HUES6 (cell line): ENCODE data around the gene OSBPL1A.
"Not testable (repeated sequence)": the region's sequence is repeated elsewhere in the genome, so short reads cannot be mapped to it uniquely, and the experiment has no call there.

Experiments
- H3K27ac ChIP-seq: 2 replicates; pipeline ENCODE4 v1.7.0; 2013; ENCODE audit warnings: low read depth, mild to moderate bottlenecking, low read length, inconsistent platforms
- H3K27me3 ChIP-seq: 2 replicates; pipeline ENCODE4 v1.6.1; 2013; ENCODE audit warnings: low read length; ENCODE audit not compliant: control insufficient read depth, insufficient read depth
- H3K36me3 ChIP-seq: 2 replicates; pipeline ENCODE4 v1.6.1; 2013; ENCODE audit warnings: low read length; ENCODE audit not compliant: control insufficient read depth, insufficient read depth
- H3K4me1 ChIP-seq: 2 replicates; pipeline ENCODE4 v1.6.1; 2013; ENCODE audit warnings: low read length; ENCODE audit not compliant: control insufficient read depth, insufficient read depth
- H3K4me3 ChIP-seq: 2 replicates; pipeline ENCODE4 v1.5.1; 2013; ENCODE audit warnings: low read depth, low read length
- H3K9ac ChIP-seq: one replicate; pipeline ENCODE4 v1.6.1; 2013; ENCODE audit warnings: mild to moderate bottlenecking, low read length
- H3K9me3 ChIP-seq: 2 replicates; pipeline ENCODE4 v1.6.1; 2013; ENCODE audit warnings: low read depth, low read length; ENCODE audit not compliant: control insufficient read depth, insufficient read depth

Gene OSBPL1A

DNA sequence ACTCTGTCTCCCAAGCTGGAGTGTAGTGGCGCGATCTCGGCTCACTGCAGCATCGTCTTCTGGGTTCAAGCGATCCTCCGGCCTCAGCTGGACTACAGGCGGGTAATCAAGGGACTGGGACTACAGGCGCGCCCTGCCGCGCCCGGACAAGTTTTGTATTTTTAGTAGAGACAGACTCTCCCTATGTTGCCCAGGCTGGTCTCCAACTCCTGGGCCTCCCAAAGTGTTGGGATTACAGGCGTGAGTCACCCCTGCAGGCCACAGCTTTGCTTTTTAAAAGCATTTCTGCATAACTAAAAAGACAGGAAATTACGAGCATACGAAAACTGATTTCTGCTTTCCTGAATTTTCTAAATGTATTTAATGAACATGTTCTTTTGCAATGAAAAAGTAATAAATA is 916 bp upstream of the OSBPL1A start:
- Histone ChIP-seq H3K9ac (peak overlapping the region; percentile 51), H3K4me3 (peak overlapping the region; percentile 58), H3K27ac (peak overlapping the region; percentile 45; the same call in 1 of the 2 replicates), H3K27me3 (no peaks in the 10 kb centered on the region), H3K9me3 (no peaks in the 10 kb centered on the region), H3K4me1 (peaks cover 43% of the 10 kb centered on the region), H3K36me3 (no peaks in the 10 kb centered on the region)

- Histone ChIP-seq H3K27ac (peak overlapping the region; percentile 35; the same call in 1 of the 2 replicates), H3K4me3 (peak overlapping the region; percentile 69), H3K36me3 (no peaks in the 10 kb centered on the region), H3K4me1 (peaks cover 38% of the 10 kb centered on the region), H3K27me3 (no peaks in the 10 kb centered on the region), H3K9me3 (no peaks in the 10 kb centered on the region), H3K9ac (peak overlapping the region; percentile 83)
Observed at GRCh38 chr18:24397131-24397693, 412 bp downstream of the OSBPL1A start.

DNA sequence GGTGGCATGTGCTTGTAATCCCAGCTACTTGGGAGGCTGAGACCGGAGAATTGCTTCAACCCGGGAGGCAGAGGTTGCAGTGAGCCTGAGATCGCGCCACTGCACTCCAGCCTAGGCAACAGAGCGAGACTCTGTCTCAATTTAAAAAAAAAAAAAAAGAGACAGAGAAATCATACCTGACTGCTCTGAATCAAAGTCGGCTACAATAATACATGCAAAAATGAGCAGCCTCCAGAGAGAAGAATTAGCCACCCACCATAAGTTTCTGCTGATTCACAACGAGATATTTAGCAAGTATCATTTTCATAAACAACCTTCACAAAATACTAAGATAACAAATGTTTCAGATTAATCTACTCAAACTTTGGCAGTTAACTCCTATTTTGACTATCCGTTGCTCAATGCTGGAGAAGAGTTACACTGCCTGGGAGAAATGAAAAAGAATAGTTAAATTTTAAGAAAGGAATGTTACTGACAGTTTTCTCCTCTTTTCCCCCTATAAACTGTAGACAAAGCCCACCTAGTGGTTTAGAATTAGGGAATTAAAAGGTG is 1.5 kb downstream of the OSBPL1A start:
- Histone ChIP-seq H3K27ac (no peak overlapping the region), H3K9me3 (no peaks in the 10 kb centered on the region), H3K9ac (no peak overlapping the region), H3K27me3 (no peaks in the 10 kb centered on the region), H3K4me3 (peak overlapping the region; percentile 69), H3K36me3 (no peaks in the 10 kb centered on the region), H3K4me1 (peaks cover 34% of the 10 kb centered on the region)

- H3K4me1 ChIP-seq, result peaks cover 24% of the 10 kb centered on the region
- no peak overlapping the region for H3K27ac ChIP-seq
- H3K9ac ChIP-seq, result no peak overlapping the region
- peak overlapping the region; percentile 9; the same call in 1 of the 2 replicates for H3K4me3 ChIP-seq
- H3K27me3 ChIP-seq, result no peaks in the 10 kb centered on the region
- H3K36me3 ChIP-seq, result no peaks in the 10 kb centered on the region
- H3K9me3 ChIP-seq, result no peaks in the 10 kb centered on the region
Observed at GRCh38 chr18:24395049-24395795, 2.4 kb downstream of the OSBPL1A start.

GRCh38 chr18:24388957-24389356 is 8.7 kb downstream of the OSBPL1A start:
- H3K36me3 ChIP-seq, result no peaks in the 10 kb centered on the region

DNA sequence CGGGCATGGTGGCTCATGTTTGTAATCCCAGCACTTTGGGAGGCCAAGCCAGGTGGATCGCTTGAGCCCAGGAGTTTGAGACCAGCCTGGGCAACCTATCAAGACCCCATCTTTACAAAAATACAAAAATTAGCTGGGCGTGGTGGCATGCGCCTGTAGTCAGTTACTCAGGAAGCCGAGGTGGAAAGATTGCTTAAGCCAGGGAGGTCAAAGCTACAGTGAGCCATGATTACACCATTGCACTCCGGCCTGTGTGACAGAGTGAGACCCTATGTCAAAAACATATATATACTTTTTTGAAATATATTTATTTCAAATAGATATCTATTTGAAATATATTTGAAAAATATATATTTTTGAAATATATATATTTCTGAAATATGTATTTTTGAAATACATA is 10.9 kb downstream of the OSBPL1A start:
- Histone ChIP-seq H3K27ac (no peak overlapping the region), H3K4me3 (no peak overlapping the region), H3K4me1 (no peaks in the 10 kb centered on the region), H3K27me3 (no peaks in the 10 kb centered on the region), H3K36me3 (no peaks in the 10 kb centered on the region), H3K9me3 (no peaks in the 10 kb centered on the region), H3K9ac (no peak overlapping the region)

More at GRCh38 chr18:24388957-24389356, 8.7 kb downstream of the OSBPL1A start:
- H3K4me1 ChIP-seq, result no peaks in the 10 kb centered on the region
- no peaks in the 10 kb centered on the region for H3K27me3 ChIP-seq
- no peak overlapping the region for H3K9ac ChIP-seq
- no peak overlapping the region for H3K4me3 ChIP-seq
- H3K27ac ChIP-seq, result no peak overlapping the region
- H3K9me3 ChIP-seq, result no peaks in the 10 kb centered on the region

DNA sequence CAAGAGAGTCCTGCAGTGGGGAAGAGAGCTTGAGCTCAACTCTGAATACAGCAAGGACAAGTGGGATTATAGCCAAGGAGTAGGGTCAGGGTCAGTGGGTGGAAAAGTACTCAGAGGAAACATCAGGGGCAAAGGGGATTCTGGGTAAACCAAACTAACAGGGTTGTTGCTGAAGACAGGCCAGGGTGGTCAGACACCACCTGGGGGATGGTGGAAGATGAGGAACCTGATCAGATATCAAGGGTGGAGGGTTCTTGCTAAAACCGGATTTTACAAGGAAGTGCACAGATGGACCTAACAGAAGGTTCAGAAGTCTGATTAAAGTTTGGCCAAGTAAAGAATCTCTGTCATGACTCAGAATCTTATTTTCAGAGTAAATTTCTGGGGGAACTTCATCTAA is 16.5 kb downstream of the OSBPL1A start:
- H3K27me3 ChIP-seq, result no peaks in the 10 kb centered on the region
- no peak overlapping the region for H3K27ac ChIP-seq

DNA sequence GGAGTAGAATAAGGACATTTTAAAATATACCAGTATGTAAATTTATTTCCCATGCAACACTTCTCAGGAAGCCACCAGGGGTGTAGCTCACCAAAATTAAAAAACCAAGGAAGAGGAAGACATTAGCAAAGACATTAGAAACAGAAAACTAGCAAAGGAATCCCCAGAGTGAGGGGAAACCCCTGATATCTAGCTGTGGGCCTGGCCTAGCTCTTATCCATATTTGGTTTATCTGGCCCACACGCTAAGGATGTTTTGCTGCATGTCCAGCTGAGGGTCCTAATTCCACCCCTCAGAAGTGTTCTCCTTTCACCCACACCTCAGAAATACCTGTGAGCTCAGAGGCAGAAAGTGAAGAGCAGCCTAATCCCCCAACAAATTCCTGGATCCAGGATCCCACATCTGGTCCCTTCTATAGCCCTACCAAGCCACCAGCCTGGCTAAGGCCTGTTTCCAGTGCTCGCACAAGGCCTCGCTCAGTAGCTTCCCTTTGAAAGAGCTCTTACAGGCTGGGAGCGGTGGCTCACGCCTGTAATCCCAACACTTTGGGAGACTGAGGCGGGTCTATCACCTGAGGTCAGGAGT is 17.4 kb downstream of the OSBPL1A start:
- Histone ChIP-seq H3K4me3 (no peak overlapping the region), H3K9ac (no peak overlapping the region), H3K4me1 (peaks cover 29% of the 10 kb centered on the region), H3K27me3 (no peaks in the 10 kb centered on the region), H3K9me3 (no peaks in the 10 kb centered on the region), H3K27ac (peak overlapping the region; percentile 55), H3K36me3 (peaks cover 14% of the 10 kb centered on the region)

More for the DNA sequence above, 16.5 kb downstream of the OSBPL1A start:
- Histone ChIP-seq H3K4me3 (no peak overlapping the region), H3K36me3 (peaks cover 7% of the 10 kb centered on the region; the same call in 1 of the 2 replicates), H3K9ac (no peak overlapping the region), H3K4me1 (peaks cover 29% of the 10 kb centered on the region), H3K9me3 (no peaks in the 10 kb centered on the region)

DNA sequence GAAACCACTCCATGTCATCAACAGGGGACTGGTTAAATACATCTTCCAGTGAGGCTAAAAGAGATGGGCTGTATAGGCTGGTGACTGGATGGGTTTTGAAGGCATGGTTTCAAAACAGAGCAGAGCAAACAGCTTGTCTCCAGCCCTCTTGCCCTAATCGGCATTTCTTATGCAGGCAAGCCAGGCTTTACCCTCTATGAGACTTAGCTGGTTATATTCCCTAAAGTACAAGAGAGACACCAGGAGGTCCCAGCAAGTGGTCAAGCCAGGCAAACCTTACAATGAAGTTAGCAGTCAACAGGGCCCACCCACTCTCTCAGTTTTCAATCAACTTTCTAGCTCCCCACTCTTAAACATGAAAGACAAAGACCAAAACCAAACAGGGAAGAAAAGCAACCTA is 19.0 kb downstream of the OSBPL1A start:
- H3K4me3 ChIP-seq, result 0 out of 2 replicates have a peak overlapping the region, but pooled peaks have one; percentile 4
- H3K36me3 ChIP-seq, result peaks cover 20% of the 10 kb centered on the region
- peaks cover 39% of the 10 kb centered on the region for H3K4me1 ChIP-seq
- H3K9ac ChIP-seq, result no peak overlapping the region
- no peaks in the 10 kb centered on the region for H3K9me3 ChIP-seq
- no peak overlapping the region for H3K27ac ChIP-seq
- H3K27me3 ChIP-seq, result no peaks in the 10 kb centered on the region

- not testable (repeated sequence) for H3K27ac ChIP-seq, H3K4me3 ChIP-seq, H3K27me3 ChIP-seq, H3K9ac ChIP-seq, H3K9me3 ChIP-seq
- peaks cover 49% of the 10 kb centered on the region for H3K4me1 ChIP-seq
- H3K36me3 ChIP-seq, result peaks cover 27% of the 10 kb centered on the region
Observed at GRCh38 chr18:24376531-24376930, 21.1 kb downstream of the OSBPL1A start.

DNA sequence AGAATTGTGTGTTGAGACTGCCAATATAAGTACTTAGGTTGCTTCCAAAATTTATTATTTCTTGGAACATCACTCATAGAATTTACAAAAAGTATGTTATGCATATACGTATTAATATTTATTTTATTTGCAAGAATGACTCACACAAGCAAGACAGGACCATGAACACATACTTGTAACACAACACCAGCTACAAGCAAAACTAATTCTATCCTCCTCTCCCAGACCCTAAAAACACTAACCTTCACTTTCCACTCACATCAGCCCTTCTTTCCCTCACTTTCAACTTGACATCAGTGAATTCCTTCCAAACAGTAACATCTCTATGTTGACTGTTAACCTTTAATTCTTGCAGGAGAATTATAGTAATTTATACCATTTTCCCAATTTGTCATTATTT is 24.3 kb downstream of the OSBPL1A start:
- no peaks in the 10 kb centered on the region for H3K9me3 ChIP-seq
- no peak overlapping the region for H3K4me3 ChIP-seq
- H3K27me3 ChIP-seq, result no peaks in the 10 kb centered on the region
- peaks cover 40% of the 10 kb centered on the region for H3K36me3 ChIP-seq
- no peak overlapping the region for H3K27ac ChIP-seq
- peaks cover 33% of the 10 kb centered on the region for H3K4me1 ChIP-seq
- H3K9ac ChIP-seq, result no peak overlapping the region
